Measurements from ENCODE around the gene VIPR1.
A peak's percentile ranks its signal among the peaks of the same experiment; 100 is the strongest.
"Not testable (repeated sequence)": the region's sequence is repeated elsewhere in the genome, so short reads cannot be mapped to it uniquely, and the experiment has no call there.

Gene VIPR1

GRCh38 chr3:42575137-42575741 is 72.8 kb downstream of the VIPR1 start:
- DNase-seq (ENCODE audit: low read depth, low spot score) = no peak

GRCh38 chr3:42578054-42578453 is 75.6 kb downstream of the VIPR1 start:
- no peak for DNase-seq (ENCODE audit: low read depth, low spot score)

DNA sequence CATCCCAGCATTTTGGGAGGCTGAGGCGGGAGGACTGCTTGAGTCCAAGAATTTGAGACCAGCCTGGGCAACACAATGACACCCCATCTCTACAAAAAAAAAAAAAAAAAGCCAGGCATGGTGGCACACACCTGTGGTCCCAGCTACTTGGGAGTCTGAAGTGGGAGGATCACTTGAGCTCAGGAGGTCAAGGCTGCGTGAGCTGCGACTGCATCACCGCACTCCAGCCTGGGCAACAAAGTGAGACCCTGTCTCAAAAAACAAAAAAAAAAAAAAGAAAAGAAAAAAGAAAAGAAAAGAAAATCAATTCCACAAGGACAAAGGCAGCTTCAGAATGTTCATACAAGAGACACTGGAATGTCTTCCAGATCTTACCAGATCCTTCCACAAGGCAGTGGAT is 76.9 kb downstream of the VIPR1 start:
- DNase-seq (ENCODE audit: low read depth, low spot score) = not testable (repeated sequence)

- no peak for DNase-seq (ENCODE audit: low read depth, low spot score)
These were observed 78.9 kb downstream of the VIPR1 start for GRCh38 chr3:42581400-42581708.

GRCh38 chr3:42581709-42582473 is 79.4 kb downstream of the VIPR1 start, which contains the start of gene SEC22C:
SEC22C (minus strand) TSS chr3:42581967; CDS start chr3:42569046, 12,921 bp downstream.
- DNase-seq (ENCODE audit: low read depth, low spot score) = peak; percentile 98

- no peak for DNase-seq (ENCODE audit: low read depth, low spot score)
These were observed 80.1 kb downstream of the VIPR1 start for GRCh38 chr3:42582474-42583070.

All from ELF-1 (cell line).